GM19372 (cell line): ENCODE measurements around the gene ZFYVE28.

ENCODE experiments used
- ATAC-seq: cut with Tn5 transposase; IDR thresholded peaks from one replicate; pipeline ENCODE4 v1.9.1; 2021; ENCODE audit warnings: mild to moderate bottlenecking, low read depth, moderate library complexity; ENCODE audit not compliant: unreplicated experiment

ZFYVE28 gene

GRCh38 chr4:2356123-2357069, 62.0 kb downstream of the ZFYVE28 start:
- no peak for ATAC-seq

GRCh38 chr4:2354760-2355159, 63.7 kb downstream of the ZFYVE28 start:
- no peak for ATAC-seq

GRCh38 chr4:2354118-2354517, 64.3 kb downstream of the ZFYVE28 start:
- no peak for ATAC-seq

GRCh38 chr4:2353222-2354107, 65.0 kb downstream of the ZFYVE28 start:
- ATAC-seq = no peak

GRCh38 chr4:2352729-2353221, 65.7 kb downstream of the ZFYVE28 start:
- ATAC-seq = no peak

- no peak for ATAC-seq
Observed at GRCh38 chr4:2352171-2352570, 66.3 kb downstream of the ZFYVE28 start.

GRCh38 chr4:2350982-2351381, 67.5 kb downstream of the ZFYVE28 start:
- no peak for ATAC-seq

GRCh38 chr4:2348786-2349185, 69.7 kb downstream of the ZFYVE28 start:
- no peak for ATAC-seq

- no peak for ATAC-seq
Observed at GRCh38 chr4:2347190-2347589, 71.3 kb downstream of the ZFYVE28 start.

GRCh38 chr4:2343476-2343875, 75.0 kb downstream of the ZFYVE28 start:
- no peak for ATAC-seq

GRCh38 chr4:2341911-2342652, 76.4 kb downstream of the ZFYVE28 start:
- no peak for ATAC-seq

GRCh38 chr4:2341261-2341841, 77.1 kb downstream of the ZFYVE28 start:
- no peak for ATAC-seq

- no peak for ATAC-seq
Observed at GRCh38 chr4:2340272-2341061, 78.0 kb downstream of the ZFYVE28 start.

- ATAC-seq = no peak
Observed at GRCh38 chr4:2339458-2340271, 78.8 kb downstream of the ZFYVE28 start.

GRCh38 chr4:2338754-2339457, 79.5 kb downstream of the ZFYVE28 start:
- ATAC-seq = no peak

GRCh38 chr4:2337896-2338295, 80.5 kb downstream of the ZFYVE28 start:
- ATAC-seq = no peak

- ATAC-seq = no peak
Observed at GRCh38 chr4:2337131-2337723, 81.2 kb downstream of the ZFYVE28 start.
